ENCODE data around the gene SUPT20H. TPM values are rescaled to one million over a fixed set of nuclear protein-coding genes. Genes with fewer than 3 reads are reported as not detected.

SUPT20H gene
- total and polyA plus RNA-seq, 2 of the 13 experiments (the other 11 are each of a cell fraction or from before 2014, with no cell fraction given): 35.0 to 63.6 TPM

DNA sequence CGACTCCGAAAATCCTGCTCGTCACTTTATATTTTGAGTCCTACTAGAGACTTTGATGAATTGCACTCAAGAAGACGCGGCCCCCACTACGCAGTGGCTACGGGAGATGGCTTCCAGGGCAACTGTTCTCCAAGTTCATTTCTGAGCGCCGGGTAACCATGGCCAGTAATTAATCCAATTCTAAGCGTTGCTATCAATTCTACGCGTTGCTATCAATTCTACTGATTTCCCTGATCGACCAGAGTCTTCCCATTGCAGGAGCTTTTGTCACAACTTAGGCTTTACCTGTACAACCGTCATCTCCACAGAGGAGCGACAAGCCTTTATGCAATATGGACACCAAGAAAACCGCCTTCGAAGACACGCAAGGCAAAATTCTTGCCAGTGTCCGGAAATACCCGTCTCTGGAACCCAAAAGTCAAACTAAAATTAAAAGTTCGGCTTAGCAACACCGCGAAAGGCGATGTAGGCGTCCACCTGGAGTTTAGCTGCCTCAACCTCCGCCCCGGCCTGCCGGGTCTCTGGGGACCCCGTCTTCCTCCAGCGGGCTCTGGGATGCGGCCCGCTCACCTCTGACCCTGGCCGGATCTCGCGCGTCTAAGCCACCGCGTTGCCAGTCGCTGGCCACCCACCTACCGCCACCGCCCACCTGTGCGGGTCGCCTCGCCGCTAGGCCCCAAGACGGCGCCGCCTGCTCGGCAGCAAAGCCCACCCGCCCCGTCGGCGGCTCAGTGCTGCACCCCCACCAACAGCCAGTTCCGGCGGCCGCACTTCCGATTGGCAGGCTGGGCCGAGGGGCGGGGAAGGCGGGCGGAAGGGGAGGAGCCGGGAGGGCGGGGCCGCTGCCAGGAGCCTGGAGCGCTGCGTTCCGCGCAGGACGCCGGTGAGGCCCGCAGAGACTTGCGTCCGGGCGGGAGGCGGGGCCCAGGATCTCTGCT is at the start of gene SUPT20H (continued):
- 0 out of 2 replicates have a peak, but pooled peaks have one; percentile 47 for TF ChIP-seq ZNF430 (CRISPR knock-in tag; IDR thresholded peaks at IDR 0.05)
- no peak for TF ChIP-seq XBP1 (CRISPR knock-in tag; IDR thresholded peaks at IDR 0.05)
- TF ChIP-seq, protein P1, sequence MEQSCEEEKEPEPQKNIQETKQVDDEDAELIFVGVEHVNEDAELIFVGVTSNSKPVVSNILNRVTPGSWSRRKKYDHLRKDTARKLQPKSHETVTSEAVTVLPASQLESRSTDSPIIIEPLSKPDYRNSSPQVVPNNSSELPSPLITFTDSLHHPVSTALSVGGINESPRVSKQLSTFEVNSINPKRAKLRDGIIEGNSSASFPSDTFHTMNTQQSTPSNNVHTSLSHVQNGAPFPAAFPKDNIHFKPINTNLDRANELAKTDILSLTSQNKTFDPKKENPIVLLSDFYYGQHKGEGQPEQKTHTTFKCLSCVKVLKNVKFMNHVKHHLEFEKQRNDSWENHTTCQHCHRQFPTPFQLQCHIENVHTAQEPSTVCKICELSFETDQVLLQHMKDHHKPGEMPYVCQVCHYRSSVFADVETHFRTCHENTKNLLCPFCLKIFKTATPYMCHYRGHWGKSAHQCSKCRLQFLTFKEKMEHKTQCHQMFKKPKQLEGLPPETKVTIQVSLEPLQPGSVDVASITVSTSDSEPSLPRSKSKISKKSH (CRISPR knock-in tag; IDR thresholded peaks at IDR 0.05; ENCODE audit: borderline replicate concordance): no peak
- TF ChIP-seq ZNF160 (CRISPR knock-in tag; IDR thresholded peaks at IDR 0.05): 0 out of 2 replicates have a peak, but pooled peaks have one; percentile 61
- TF ChIP-seq ZNF615 (CRISPR knock-in tag; IDR thresholded peaks at IDR 0.05; ENCODE audit: borderline replicate concordance): no peak
- peak; percentile 55; the same call in 1 of the 2 replicates for TF ChIP-seq ARID5B (CRISPR knock-in tag; IDR thresholded peaks at IDR 0.05)
- TF ChIP-seq DMAP1 (CRISPR knock-in tag; IDR thresholded peaks at IDR 0.05): peak; percentile 72; the same call in 1 of the 2 replicates
- TF ChIP-seq ZSCAN21 (CRISPR knock-in tag; IDR thresholded peaks at IDR 0.05; ENCODE audit: borderline replicate concordance): no peak
- no peak for TF ChIP-seq ATF1 (CRISPR knock-in tag; IDR thresholded peaks at IDR 0.05)
- peak; percentile 86; the same call in 1 of the 2 replicates for TF ChIP-seq KDM5B (CRISPR knock-in tag; IDR thresholded peaks at IDR 0.05; ENCODE audit: borderline replicate concordance)
- TF ChIP-seq ZNF572 (CRISPR knock-in tag; IDR thresholded peaks at IDR 0.05): no peak
- TF ChIP-seq CHD2 (IDR thresholded peaks at IDR 0.05; ENCODE audit: low read depth, low read length): peak; percentile 57; the same call in 1 of the 2 replicates
- TF ChIP-seq PHF21A (CRISPR knock-in tag; IDR thresholded peaks at IDR 0.05): 0 out of 2 replicates have a peak, but pooled peaks have one; percentile 45
- no peak for TF ChIP-seq ATF7 (IDR thresholded peaks at IDR 0.05)
- no peak for TF ChIP-seq ATF7 (CRISPR knock-in tag; IDR thresholded peaks at IDR 0.05)
- no peak for TF ChIP-seq REXO4 (CRISPR knock-in tag; IDR thresholded peaks at IDR 0.05; ENCODE audit: borderline replicate concordance)
- TF ChIP-seq ZFP37 (CRISPR knock-in tag; IDR thresholded peaks at IDR 0.05; ENCODE audit: borderline replicate concordance): 0 out of 2 replicates have a peak, but pooled peaks have one; percentile 64
- peak; percentile 67; the same call in 1 of the 2 replicates for TF ChIP-seq ERF (CRISPR knock-in tag; IDR thresholded peaks at IDR 0.05)
- peak; percentile 62; the same call in 1 of the 2 replicates for TF ChIP-seq KDM5A (IDR thresholded peaks at IDR 0.05; ENCODE audit: borderline replicate concordance, low read length)
- no peak for TF ChIP-seq ZNF496 (CRISPR knock-in tag; IDR thresholded peaks at IDR 0.05; ENCODE audit: insufficient replicate concordance)
- no peak for TF ChIP-seq MIER2 (CRISPR knock-in tag; IDR thresholded peaks at IDR 0.05)
- peak; percentile 42; the same call in 1 of the 2 replicates for TF ChIP-seq ZNF773 (CRISPR knock-in tag; IDR thresholded peaks at IDR 0.05; ENCODE audit: borderline replicate concordance)
- 0 out of 2 replicates have a peak, but pooled peaks have one; percentile 35 for TF ChIP-seq ZBTB38 (CRISPR knock-in tag; IDR thresholded peaks at IDR 0.05)
- peak; percentile 85; the same call in 1 of the 2 replicates for TF ChIP-seq ZNF333 (CRISPR knock-in tag; IDR thresholded peaks at IDR 0.05; ENCODE audit: borderline replicate concordance)
- TF ChIP-seq GATAD1 (CRISPR knock-in tag; IDR thresholded peaks at IDR 0.05): peak; percentile 78
